HepG2 (cell line): ENCODE data around the gene OR6C2.

Source experiments
- CTCF ChIP-seq: sonication (generic); formaldehyde crosslinking; IDR thresholded peaks from 2 replicates; pipeline ENCODE4 v1.5.0; 2020; ENCODE audit warnings: mild to moderate bottlenecking, missing genetic modification reagents, moderate library complexity
- HDAC2 ChIP-seq: sonication (generic); formaldehyde crosslinking; IDR thresholded peaks from 2 replicates; pipeline ENCODE4 v1.4.0; 2020; ENCODE audit warnings: missing genetic modification reagents
- MAFG ChIP-seq: sonication (generic); formaldehyde crosslinking; IDR thresholded peaks from 2 replicates; pipeline ENCODE4 v1.5.1; 2020; ENCODE audit warnings: mild to moderate bottlenecking, missing genetic modification reagents
- MAZ ChIP-seq, 2 experiments: sonication (generic) in 1 of 2; formaldehyde crosslinking in 1 of 2; IDR thresholded peaks; 2 replicates each; pipeline versions ENCODE4 v1.5.0 to v1.6.1; 2012 to 2020; ENCODE audit warnings: low read depth in 2 of 2, mild to moderate bottlenecking in 2 of 2, borderline replicate concordance in 1 of 2, improper control_type of control experiment in 1 of 2, low read length in 1 of 2, missing genetic modification reagents in 1 of 2, moderate library complexity in 1 of 2
- RAD51 ChIP-seq: fragments of 450-650 bp; IDR thresholded peaks from 2 replicates; pipeline ENCODE4 v1.6.1; 2016; ENCODE audit warnings: borderline replicate concordance
- TCF7L2 ChIP-seq: IDR thresholded peaks from 2 replicates; pipeline ENCODE4 v1.6.1; 2011; ENCODE audit warnings: mild to moderate bottlenecking, low read depth, low read length, moderate library complexity
- ZNF468 ChIP-seq: sonication (generic); formaldehyde crosslinking; IDR thresholded peaks from 2 replicates; pipeline ENCODE4 v1.8.0; 2022; ENCODE audit warnings: mild to moderate bottlenecking, moderate library complexity, missing genetic modification reagents
- ZNF703 ChIP-seq: sonication (generic); formaldehyde crosslinking; IDR thresholded peaks from 2 replicates; pipeline ENCODE4 v1.5.1; 2020; ENCODE audit warnings: missing genetic modification reagents, mild to moderate bottlenecking, moderate library complexity, borderline replicate concordance
- TF ChIP-seq, protein P1 (sequence below): sonication (generic); formaldehyde crosslinking; IDR thresholded peaks from 2 replicates; pipeline ENCODE4 v1.4.0; 2020; ENCODE audit warnings: mild to moderate bottlenecking, missing genetic modification reagents
- TF ChIP-seq, protein P2 (sequence below): sonication (generic); formaldehyde crosslinking; IDR thresholded peaks from 2 replicates; pipeline ENCODE4 v1.4.0; 2020; ENCODE audit warnings: missing genetic modification reagents
- TF ChIP-seq, protein P3 (sequence below): sonication (generic); formaldehyde crosslinking; IDR thresholded peaks from 2 replicates; pipeline ENCODE4 v1.9.0; 2021; ENCODE audit warnings: missing genetic modification reagents, borderline replicate concordance
- TF ChIP-seq, protein P4 (sequence below): sonication (generic); formaldehyde crosslinking; IDR thresholded peaks from 2 replicates; pipeline ENCODE4 v1.8.0; 2022; ENCODE audit warnings: missing genetic modification reagents, mild to moderate bottlenecking, moderate library complexity, borderline replicate concordance
- TF ChIP-seq, protein P5 (sequence below): sonication (generic); formaldehyde crosslinking; IDR thresholded peaks from 2 replicates; pipeline ENCODE4 v1.4.0; 2020; ENCODE audit warnings: mild to moderate bottlenecking, missing genetic modification reagents

DNA sequence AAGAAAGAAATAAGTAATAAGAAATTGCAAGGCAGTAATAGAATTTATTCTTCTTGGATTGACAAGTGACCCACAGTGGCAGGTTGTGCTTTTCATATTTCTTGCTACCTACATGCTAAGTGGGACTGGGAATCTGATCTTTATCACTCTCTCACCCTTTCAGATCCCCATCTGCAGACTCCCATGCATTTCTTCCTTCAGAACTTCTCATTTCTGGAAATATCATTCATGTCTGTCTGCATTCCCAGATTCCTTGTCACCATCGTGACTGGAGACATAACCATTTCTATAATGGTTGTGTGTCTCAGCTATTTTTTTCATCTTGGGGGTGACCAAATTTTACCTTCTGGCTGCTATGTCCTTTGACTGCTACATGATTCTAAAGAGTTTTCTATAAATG is 47.5 kb upstream of the OR6C2 start:
- TF ChIP-seq RAD51 (no peak), HDAC2 (no peak), MAFG (CRISPR knock-in tag) (no peak), CTCF (CRISPR knock-in tag) (no peak), ZNF703 (CRISPR knock-in tag) (no peak), TCF7L2 (no peak), MAZ (IDR thresholded peaks at IDR 0.05; ENCODE audit: borderline replicate concordance, low read depth, low read length) (no peak), MAZ (CRISPR knock-in tag; IDR thresholded peaks at IDR 0.05; ENCODE audit: low read depth) (no peak), ZNF468 (CRISPR knock-in tag) (no peak)
- TF ChIP-seq, protein P1, sequence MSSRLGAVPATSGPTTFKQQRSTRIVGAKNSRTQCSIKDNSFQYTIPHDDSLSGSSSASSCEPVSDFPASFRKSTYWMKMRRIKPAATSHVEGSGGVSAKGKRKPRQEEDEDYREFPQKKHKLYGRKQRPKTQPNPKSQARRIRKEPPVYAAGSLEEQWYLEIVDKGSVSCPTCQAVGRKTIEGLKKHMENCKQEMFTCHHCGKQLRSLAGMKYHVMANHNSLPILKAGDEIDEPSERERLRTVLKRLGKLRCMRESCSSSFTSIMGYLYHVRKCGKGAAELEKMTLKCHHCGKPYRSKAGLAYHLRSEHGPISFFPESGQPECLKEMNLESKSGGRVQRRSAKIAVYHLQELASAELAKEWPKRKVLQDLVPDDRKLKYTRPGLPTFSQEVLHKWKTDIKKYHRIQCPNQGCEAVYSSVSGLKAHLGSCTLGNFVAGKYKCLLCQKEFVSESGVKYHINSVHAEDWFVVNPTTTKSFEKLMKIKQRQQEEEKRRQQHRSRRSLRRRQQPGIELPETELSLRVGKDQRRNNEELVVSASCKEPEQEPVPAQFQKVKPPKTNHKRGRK: no peak
- TF ChIP-seq, protein P2, sequence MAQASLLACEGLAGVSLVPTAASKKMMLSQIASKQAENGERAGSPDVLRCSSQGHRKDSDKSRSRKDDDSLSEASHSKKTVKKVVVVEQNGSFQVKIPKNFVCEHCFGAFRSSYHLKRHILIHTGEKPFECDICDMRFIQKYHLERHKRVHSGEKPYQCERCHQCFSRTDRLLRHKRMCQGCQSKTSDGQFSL (CRISPR knock-in tag): no peak
- TF ChIP-seq, protein P3, sequence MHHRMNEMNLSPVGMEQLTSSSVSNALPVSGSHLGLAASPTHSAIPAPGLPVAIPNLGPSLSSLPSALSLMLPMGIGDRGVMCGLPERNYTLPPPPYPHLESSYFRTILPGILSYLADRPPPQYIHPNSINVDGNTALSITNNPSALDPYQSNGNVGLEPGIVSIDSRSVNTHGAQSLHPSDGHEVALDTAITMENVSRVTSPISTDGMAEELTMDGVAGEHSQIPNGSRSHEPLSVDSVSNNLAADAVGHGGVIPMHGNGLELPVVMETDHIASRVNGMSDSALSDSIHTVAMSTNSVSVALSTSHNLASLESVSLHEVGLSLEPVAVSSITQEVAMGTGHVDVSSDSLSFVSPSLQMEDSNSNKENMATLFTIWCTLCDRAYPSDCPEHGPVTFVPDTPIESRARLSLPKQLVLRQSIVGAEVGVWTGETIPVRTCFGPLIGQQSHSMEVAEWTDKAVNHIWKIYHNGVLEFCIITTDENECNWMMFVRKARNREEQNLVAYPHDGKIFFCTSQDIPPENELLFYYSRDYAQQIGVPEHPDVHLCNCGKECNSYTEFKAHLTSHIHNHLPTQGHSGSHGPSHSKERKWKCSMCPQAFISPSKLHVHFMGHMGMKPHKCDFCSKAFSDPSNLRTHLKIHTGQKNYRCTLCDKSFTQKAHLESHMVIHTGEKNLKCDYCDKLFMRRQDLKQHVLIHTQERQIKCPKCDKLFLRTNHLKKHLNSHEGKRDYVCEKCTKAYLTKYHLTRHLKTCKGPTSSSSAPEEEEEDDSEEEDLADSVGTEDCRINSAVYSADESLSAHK (CRISPR knock-in tag): no peak
- TF ChIP-seq, protein P4, sequence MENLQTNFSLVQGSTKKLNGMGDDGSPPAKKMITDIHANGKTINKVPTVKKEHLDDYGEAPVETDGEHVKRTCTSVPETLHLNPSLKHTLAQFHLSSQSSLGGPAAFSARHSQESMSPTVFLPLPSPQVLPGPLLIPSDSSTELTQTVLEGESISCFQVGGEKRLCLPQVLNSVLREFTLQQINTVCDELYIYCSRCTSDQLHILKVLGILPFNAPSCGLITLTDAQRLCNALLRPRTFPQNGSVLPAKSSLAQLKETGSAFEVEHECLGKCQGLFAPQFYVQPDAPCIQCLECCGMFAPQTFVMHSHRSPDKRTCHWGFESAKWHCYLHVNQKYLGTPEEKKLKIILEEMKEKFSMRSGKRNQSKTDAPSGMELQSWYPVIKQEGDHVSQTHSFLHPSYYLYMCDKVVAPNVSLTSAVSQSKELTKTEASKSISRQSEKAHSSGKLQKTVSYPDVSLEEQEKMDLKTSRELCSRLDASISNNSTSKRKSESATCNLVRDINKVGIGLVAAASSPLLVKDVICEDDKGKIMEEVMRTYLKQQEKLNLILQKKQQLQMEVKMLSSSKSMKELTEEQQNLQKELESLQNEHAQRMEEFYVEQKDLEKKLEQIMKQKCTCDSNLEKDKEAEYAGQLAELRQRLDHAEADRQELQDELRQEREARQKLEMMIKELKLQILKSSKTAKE (CRISPR knock-in tag): no peak
- TF ChIP-seq, protein P5, sequence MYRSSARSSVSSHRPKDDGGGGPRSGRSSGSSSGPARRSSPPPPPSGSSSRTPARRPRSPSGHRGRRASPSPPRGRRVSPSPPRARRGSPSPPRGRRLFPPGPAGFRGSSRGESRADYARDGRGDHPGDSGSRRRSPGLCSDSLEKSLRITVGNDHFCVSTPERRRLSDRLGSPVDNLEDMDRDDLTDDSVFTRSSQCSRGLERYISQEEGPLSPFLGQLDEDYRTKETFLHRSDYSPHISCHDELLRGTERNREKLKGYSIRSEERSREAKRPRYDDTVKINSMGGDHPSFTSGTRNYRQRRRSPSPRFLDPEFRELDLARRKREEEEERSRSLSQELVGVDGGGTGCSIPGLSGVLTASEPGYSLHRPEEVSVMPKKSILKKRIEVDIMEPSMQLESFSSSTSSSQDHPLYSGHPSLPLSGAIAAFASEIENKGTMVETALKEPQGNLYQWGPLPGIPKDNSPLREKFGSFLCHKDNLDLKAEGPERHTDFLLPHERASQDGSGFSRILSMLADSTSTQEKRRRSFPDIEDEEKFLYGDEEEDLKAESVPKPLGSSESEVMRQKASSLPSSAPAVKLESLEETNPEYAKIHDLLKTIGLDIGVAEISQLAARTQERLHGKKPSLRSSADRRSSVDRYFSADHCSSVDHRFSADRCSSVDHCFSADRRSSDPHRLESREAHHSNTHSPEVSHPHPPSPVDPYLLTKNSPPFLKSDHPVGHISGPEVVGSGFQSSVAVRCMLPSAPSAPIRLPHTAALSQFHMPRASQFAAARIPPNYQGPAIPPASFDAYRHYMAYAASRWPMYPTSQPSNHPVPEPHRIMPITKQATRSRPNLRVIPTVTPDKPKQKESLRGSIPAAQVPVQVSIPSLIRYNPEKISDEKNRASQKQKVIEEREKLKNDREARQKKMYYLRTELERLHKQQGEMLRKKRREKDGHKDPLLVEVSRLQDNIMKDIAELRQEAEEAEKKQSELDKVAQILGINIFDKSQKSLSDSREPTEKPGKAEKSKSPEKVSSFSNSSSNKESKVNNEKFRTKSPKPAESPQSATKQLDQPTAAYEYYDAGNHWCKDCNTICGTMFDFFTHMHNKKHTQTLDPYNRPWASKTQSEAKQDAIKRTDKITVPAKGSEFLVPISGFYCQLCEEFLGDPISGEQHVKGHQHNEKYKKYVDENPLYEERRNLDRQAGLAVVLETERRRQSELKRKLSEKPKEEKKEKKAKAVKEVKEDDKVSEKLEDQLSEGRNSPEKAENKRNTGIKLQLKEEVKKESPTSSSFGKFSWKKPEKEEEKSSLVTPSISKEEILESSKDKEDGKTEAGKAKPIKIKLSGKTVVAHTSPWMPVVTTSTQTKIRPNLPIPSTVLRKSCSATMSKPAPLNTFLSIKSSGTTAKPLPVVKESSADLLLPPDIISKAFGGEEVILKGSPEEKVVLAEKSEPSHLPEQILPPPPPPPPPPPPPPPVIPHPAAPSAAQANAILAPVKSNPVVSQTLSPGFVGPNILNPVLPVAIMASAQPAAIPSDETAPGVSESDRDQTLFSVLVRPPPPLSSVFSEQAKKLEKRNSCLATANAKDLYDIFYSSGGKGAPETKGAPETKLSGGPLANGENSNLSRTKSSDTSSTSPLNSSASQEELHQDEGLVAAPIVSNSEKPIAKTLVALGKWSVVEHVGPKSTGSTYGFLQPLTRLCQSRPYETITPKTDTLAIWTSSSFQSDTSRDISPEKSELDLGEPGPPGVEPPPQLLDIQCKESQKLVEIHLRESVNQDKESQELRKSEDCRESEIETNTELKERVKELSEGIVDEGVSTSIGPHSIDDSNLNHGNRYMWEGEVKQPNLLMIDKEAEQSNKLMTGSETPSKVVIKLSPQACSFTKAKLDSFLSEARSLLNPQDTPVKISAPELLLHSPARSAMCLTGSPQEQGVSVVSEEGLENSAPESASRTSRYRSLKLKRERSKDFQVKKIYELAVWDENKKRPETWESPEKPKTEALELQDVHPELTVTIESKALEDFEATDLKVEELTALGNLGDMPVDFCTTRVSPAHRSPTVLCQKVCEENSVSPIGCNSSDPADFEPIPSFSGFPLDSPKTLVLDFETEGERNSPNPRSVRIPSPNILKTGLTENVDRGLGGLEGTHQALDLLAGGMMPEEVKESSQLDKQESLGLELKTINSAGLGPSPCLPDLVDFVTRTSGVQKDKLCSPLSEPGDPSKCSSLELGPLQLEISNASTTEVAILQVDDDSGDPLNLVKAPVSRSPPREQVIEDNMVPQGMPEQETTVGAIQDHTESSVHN (CRISPR knock-in tag): no peak
